ENCODE results near the gene CXCL17.
"Not testable (repeated sequence)": the region's sequence is repeated elsewhere in the genome, so short reads cannot be mapped to it uniquely, and the experiment has no call there.

The CXCL17 gene

DNA sequence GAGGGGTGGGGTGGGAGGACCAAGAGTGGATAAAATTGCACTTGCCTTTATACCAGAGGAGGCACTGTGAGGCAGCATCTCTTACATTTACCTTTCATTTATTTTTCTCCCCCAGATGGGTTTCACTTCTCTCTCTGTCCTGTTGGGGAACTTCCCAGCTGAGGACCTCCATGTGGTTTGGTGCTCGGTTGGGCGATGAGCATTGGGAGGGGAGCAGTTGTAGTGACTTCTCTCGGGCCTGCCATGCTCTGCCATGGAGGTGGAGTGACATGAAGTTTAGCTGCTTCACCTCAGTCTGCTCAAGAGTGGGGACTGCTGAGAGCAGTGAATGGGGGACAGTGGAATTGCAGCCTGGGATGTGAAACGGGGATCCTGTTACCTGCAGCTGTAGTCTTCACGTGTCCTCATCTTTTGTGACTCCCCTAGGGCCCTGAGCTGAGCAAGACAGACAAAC lies 23.1 kb upstream of the CXCL17 start:
- DNase-seq, result no peak

DNA sequence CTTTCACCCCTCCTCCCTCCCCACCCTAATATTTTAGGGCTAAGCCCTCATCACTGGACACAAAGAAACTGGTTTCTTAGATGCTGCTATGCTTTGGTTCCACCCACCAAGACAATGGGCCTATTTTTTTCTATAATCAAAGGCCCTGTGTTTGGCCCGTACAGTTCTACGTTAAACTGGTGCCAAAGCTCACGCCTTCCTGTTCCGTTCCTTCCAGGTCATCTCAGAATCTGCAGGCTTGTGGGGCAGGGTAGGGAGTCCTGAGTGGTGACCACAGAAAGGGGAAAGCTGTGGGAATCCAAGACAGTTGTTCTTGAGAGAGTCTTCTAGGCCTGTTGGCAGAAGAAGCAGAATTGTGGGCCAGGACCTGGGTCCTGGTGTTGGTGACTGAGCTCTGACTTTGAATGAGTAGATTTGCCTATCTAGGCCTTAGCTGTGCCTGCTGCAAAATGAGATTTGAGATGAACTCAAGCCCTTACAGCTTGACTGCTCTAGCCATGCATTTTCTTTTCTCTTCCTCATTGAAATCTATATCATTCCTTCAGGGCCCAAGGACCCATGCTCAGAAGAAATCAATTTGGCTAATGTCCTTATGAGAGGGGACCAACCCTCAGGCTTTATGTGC lies 19.1 kb upstream of the CXCL17 start:
- no peak for DNase-seq

DNA sequence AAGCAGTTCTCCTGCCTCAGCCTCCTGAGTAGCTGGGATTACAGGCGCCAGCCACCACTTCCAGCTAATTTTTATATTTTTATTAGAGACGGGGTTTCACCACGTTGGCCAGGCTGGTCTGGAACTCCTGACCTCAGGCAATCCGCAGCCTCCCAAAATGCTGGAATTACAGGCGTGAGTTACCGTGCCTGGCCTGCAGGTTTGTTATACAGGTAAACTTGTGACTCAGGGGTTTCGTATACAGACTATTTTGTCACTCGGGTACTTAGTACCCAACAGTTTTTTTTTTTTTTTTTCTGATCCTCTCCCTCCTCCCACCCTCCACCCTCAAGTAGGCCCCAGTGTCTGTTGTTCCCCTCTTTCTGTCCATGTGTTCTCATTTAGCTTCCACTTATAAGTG lies 18.5 kb upstream of the CXCL17 start:
- not testable (repeated sequence) for DNase-seq

DNA sequence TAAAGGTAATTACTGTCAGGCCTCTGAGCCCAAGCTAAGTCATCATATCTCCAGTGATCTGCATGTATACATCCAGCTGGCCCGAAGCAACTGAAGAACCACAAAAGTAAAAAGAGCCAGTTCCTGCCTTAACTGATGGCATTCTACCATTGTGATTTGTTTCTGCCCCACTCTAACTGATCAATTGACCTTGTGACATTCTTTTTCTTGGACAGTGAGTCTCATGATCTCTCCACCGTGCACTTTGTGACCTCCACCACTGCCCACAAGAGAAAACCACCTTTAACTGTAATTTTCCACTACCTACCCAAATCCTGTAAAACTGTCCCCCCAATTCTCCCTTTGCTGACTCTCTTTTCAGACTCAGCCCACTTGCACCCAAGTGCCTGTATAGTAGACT lies 17.2 kb upstream of the CXCL17 start:
- DNase-seq, result no peak

DNA sequence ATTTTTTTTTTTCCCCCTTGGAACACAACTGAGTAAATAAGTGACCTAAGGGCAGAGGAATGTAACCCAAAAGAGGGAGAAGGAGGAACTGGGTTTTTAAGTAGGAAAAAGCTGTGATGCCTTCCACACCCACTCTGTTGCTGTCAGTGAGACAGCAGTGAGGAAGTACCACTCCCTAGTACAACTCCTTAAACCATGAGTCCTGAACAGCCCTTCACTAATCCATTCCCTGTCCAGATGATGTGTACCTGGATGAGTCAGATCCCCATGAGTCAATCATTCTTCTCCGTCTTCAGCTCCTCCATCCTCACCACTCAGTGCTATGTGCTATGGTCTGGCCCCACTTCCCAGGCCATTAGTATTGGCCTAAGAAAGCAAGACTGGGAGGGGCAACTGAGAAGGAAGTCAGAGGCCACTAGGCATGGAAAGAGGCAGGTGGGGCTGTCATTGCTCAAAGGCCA lies 12.9 kb upstream of the CXCL17 start:
- no peak for DNase-seq

DNA sequence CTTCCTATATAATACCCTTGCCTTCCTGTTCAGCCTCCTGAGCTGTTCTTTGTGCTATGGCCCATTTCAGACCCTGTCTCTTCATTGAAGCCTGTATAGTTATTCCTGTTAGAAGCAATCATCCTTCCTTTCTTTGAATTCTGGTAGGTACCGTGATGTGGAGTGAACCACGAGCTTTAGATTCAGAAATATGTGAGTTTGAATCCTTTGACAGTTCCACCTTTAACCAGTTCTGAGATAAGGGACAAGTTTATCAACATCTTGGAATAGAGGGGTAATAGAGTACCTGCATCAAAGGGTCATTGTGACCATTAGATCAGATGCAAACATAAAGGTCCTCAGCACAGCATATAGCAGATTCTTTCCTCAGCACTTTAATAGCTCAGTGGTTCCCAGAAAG lies 12.3 kb upstream of the CXCL17 start:
- DNase-seq, result no peak

DNA sequence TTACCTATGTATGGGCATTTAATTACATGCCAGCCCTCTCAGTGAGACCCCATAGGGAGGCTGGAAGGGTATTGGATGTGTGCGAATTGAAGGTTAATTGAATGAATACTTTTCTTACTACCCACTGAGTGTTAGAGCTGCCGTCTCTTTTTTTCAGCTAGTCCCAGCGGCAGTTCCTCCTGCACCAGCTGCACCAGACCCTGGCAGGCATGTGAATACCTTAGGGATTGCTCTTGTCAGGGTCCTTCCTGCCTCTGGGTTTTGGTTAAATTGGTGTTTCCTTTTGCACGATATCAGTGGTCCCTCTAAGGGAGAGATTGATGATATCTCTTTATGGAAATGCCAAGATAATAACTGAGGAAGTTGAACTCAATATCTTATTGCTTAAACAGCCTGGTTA lies 9.8 kb upstream of the CXCL17 start:
- no peak for DNase-seq

DNA sequence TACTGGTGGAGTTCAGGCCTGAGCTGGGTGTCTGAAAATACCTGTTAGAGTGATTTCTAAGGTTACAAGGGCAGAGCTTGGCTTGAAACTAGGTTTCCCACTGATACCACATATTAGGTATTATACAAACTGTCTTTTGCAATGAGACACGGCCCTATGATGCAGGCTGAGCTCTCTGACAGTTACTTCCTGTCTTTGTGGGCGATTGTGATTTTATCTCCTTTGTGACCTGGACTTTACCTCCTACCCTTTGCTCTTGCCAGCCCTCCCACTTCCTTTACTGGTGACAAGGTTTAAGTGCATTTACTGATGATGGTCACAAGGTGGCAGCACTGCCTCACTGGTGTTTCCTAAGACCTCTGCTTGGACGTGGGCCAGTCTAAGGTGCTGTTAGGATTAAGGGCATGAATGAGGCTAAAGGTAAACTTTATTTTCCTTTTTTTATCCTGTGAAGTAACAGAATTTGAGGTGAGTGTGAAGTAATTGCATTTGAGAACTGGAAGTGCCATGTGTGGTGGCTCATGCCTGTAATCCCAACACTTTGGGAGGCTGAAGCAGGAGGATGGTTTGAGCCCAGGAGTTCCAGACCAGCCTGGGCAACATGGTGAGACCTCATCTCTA lies 7.7 kb upstream of the CXCL17 start:
- DNase-seq, result peak; percentile 88

DNA sequence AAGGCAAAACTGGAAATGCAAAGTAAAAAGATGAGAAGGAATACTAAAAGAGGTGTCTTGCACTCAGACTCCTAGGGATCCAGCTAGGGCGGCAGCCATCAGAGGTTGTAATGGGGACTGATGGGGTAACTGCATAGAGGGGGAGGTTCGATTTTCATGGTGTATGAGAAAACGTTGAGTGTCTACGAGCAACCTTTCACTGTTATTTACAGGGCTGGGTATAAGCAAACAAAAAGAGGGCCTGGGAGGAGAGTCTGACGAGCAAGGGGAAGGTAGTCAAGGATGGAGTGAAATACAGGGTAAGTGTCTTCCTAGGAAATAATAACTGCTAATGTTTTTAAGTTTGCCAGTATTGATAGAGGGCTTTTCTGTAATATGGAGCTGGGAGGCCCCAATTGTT lies 5.6 kb upstream of the CXCL17 start:
- DNase-seq, result not testable (repeated sequence)

DNA sequence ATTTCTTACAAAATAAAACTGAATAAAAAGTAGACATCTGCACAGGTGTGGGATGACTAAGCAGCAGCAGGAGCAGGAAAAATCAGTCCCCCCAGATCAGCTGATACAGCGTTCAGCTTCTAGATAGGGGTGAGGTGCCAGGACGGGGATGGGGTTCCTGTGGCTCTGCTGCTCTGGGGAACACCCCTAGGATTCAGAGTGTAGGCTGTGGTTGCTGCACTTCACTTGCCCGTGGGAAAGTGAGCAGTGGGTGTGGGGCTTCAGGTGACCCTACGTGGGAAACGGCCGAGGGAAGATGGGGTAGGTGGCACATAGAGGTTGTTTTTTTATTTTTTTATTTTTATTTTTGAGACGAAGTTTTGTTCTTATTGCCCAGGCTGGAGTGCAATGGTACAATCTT lies 3.2 kb upstream of the CXCL17 start:
- no peak for DNase-seq

DNA sequence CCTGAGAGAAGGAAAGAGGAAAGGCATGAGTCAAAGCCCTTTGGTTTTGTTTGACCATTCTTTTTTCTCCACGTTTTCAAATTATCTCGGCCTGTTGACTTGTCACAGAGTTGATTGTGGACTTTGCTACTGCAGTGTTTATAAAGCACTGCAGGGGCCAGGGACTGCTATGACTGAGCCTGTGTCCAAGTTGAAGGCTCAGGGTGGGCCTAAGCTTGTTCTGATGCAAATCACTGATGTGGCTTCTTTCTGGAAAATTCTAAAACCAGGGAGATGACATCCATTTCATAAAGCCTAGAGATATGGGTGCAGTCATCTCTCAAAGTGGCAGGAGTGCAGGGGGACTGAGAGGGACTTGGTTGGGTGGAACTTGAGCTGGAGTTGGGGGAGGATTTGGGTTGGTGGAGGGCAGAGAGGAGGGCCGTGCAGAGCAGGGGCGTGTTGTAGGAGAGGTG lies 1.2 kb upstream of the CXCL17 start:
- DNase-seq, result no peak

DNA sequence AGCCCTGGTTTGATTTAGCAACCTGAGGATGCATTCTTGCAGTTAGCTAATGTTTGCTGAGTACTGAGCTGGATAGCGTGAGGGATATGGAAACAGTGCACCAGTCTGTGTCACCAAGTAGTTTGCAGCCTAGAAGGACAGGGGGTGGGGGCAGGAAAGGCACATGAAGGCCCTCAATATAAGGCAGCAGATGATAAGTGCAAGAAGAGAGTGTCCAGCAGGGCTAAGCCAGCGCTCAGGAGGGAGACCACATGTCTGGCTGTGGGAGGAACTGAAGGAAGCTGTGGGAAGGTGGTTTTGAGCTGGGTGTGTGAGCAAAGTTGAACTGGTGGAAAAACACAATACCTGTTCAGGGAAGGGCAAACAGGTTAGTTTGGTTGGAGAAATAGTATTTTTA lies 1.7 kb downstream of the CXCL17 start:
- DNase-seq, result no peak

DNA sequence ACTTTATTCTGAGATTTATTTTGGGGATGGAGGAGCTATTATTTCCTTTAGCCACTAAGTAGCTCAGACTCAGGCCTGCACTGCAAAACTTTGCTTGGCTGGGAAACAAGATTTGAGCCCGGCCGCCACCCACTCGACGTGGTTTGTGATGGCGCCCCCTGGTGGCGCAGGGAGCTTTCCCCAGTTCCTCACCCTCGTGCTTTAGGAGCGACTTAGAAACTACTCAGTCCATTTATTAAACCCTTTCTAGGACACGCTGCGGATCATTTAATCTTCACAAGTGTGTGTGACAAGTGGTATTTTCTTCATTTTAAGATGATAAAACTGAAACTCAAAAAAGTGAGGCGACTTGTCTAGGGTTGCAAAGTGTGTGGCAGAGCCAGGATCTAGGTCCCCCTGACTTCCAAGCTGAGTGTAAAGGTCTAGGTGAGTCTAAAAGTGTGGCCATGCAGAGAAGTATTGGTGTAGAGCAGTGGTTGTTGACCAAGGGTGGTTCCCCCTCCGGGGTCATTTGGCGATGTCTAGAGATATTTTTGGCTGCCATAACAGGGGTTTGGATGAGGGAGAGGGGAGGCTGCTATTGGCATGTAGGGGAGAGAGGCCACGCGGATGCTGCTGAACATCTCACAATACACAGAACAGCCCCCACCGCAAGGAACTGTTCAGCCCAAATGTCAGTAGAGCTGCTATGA lies 2.2 kb downstream of the CXCL17 start:
- peak; percentile 75 for DNase-seq

DNA sequence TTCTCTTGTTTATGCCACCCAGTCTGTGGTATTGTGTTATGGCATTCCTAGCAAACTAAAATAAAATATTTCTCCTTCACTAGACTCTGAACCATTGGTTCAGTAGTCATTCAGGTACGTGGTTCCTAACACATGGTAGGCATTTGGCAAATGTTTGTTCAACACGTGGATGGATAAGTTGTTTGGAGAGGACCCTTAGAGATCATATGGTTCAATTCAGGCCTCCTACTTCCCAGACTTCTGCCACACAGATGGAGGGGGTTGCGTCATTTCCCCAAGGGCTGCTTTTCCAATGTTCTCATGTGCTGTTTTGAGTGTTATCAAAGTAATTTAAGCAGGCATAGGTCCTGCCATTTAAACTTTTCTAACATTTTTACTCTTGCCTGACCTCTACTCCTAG lies 6.7 kb downstream of the CXCL17 start:
- DNase-seq, result no peak

DNA sequence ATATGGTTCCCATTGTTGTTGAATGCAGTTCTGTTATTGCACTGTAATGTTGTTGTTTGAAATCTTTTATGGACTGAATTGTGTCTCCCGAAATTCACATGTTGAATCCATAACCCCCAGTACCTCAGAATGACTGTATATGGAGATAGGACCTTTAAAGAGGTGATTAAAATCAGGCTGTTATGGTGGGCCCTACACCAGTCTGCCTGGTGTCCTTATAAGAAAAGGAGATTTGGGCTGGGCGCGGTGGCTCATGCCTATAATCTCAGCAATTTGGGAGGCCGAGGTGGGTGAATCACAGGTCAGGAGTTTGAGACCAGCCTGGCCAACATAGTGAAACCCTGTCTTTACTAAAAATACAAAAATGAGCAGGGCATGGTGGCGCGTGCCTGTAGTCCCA lies 7.4 kb downstream of the CXCL17 start:
- no peak for DNase-seq

DNA sequence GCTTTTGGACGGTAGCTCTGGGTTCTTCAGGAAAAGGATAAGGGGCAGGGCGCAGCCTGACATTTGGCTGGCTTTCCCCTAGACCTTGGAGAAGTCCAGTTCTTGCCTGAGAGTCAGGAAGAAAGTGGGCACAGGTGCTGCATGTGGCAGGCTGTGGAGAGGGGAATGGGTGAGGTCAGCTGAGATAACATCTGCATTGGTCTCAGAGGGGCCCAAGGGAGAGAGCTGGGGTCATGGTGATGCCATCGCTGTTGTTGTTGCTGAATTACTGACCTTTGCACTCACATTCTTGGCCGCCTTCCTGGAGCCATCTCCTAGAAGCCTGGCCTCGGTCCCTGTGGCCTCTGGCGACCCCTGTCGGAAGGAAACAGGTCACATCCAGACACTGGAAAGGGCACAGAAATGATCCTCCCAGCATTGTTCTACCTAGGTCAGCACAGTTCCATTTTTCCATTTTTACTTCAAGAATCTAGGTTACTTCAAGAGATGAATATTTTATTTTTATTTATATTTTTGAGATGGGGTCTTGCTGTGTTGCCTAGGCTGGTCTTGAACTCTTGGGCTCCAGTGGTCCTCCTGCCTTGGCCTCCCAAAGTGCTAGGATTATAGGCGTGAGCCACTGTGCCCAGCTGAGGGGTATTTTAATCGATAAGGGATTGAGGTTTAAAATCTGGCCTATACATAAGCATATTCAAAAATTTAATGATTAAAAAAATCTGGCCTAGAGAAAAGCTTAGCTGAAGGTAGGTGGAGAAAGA lies 9.1 kb downstream of the CXCL17 start:
- peak; percentile 73 for DNase-seq

DNA sequence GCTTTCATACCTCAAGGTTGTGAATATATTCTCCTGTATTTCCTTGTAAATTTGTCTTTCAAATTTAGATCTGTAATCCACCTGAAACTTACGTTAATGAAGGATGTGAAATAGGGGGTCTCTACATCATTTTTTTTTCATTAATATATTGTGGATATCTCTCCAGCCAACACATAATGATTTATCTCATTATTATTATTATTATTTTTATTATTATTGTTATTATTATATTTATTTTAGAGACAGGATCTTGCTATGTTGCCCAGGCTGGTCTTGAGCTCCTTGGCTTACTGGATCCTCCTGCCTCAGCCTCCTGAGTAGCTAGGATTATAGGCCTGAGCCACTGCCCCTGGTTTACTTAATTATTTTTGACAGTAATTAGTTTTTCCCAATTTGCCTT lies 11.3 kb downstream of the CXCL17 start:
- no peak for DNase-seq

DNA sequence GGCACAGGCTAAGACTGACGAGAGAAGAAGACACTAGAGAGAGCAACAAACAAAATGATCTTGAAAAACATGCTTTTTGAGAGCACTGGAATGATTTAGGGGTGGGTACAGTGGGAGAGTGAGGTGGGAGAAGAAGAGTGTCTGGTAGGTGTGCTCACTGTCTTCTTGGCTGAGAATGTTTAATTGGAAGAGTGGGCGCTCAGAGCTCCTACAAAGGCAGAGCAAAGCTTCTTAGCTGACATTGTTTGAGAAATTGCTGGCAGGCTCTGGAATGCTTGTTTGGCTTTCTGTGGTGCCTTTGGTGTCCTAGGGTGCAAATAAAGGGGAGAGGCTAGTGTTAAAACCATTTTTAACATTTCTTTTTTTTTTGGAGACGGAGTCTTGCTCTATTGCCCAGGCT lies 14.1 kb downstream of the CXCL17 start:
- DNase-seq, result no peak

DNA sequence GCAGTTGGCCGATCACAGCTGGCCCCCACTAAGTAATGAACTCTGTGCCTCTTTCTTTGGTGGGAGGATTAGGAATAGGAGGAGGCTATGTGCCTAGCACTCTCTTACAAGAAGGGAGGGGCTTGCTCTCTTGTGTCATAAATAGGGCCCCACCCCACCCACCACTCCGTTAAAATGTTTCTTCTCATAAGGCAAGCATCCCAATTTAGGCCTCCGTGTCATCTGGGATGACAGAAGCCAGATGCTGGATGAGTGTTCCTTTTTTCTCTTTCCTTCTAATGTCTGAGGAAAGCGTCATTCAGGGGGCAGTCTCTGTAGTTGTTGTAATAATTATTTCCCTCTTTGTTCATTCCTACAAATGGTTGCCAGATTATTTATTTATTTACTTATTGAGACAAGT lies 15.4 kb downstream of the CXCL17 start, which contains the start of gene LIPE:
Gene LIPE (minus strand): TSS at position 76 of the 400 bp plus-strand sequence. CDS start 239 bp downstream, outside the sequence.
- no peak for DNase-seq

DNA sequence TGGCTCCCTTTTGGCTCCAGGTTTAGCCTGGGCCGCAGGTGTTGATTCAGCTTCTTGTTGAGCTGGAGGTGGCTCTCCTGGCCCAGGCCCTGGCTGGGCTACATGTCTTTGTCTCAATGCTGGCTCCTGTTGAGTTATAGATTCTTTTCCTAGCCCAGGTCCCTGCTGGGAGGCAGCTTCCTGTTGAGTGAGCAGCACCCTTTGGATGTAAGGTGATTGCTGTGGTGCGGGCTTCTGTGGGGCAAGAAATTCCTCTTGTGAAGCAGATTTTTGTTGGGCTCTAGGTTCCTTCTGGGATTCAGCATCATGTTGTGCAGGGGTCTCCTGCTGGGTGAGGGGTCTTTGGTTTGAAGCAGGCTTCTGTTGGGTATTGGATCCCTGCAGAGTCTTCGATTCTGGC lies 16.1 kb downstream of the CXCL17 start:
- no peak for DNase-seq

DNA sequence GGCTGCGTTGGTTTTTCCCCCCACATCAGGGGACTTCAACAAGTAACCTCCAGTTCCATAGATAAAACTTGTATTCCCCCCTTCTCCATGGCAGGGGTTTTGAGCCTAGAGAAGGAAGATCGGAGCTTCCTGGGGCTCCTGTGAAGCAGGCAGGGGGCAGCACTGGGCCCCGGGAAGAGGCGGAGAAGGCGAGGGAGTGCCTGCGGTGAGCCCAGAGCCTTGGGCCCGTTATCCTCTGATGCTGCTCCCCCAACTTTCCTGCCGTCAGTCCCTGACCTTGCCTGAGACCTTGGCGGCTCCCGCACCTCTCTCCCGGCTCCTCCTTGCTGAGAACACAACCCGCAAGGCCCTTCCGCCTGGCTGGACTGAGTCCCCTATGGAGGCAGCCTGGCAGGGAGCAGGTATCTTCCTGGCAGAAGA lies 18.0 kb downstream of the CXCL17 start:
- no peak for DNase-seq

DNA sequence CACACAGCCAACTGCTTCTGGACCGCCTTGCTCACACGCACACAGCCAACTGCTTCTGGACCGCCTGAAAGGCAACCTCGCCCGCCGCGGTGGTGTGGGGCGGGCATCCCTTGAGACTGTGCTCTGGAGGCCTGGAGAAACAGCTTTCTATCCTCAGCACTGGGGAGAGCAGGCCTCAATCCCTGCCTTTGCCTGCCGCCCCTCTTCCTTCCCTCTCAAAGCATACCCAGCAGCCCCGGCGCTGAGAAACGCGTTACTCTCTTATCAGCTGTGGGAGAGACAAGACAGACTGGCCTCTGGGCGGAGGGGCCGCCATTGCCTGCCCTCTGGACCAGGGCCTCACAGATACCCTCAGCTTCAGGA lies 18.4 kb downstream of the CXCL17 start:
- DNase-seq, result peak; percentile 20

All from hematopoietic multipotent progenitor cell treated with erythropoietin and hydrocortisone succinate and interleukin-3 and kit ligand, for 8 days (in vitro differentiated cells).